ENCODE results near the gene GSE1.

The GSE1 gene

DNA sequence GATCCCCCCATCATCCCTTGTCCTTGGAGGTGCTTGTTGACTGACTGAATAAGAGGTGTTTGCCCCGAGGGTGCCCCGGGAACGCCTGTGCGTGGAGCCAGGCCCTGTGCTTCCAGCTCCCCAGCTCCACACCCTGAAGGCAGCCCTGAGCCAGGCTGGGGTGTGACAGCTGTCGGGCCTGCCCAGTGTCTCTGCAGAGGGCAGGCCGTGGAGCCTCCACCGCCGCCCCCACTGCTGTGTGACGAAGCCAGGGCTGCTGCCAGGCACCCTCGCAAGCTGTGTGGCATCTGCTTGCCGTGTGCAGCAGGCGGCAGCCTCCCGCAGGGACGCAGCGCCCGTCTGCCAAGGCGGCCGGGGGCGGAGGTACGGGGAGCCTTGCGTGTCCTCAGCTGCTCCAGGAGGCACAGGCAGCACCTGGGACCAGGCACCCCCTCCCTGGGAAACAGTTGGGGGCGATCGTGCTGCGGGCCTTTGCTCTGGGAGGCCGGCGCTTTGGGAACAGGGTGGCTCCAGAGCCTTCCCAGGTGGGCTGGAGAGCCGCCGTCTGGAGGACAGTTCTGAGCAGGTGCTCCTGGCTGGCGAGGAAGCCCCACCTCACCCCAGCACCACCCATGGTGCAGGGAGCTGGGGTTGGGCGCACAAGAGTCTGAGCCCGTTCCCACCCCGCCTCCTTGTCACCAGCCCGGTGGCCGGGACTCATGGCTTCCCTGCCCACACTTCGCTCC, 26.6 kb downstream of the GSE1 start:
- Histone ChIP-seq H3K27ac (ENCODE audit: low read depth, low read length) (no peak overlapping the region), H3K4me1 (ENCODE audit: control insufficient read depth, low read length) (no peaks in the 10 kb centered on the region)

GRCh38 chr16:85640254-85640558, 27.1 kb downstream of the GSE1 start:
- no peak overlapping the region for H3K27ac ChIP-seq (ENCODE audit: low read depth, low read length)
- H3K4me1 ChIP-seq (ENCODE audit: control insufficient read depth, low read length), result no peaks in the 10 kb centered on the region
- no peak overlapping the region for H3K4me3 ChIP-seq (ENCODE audit: low read length)
- H3K27me3 ChIP-seq (ENCODE audit: control insufficient read depth, low read length), result no peaks in the 10 kb centered on the region
- H3K79me2 ChIP-seq (ENCODE audit: control insufficient read depth, low read length), result peaks cover 46% of the 10 kb centered on the region
- TF ChIP-seq EZH2phosphoT487 (IDR thresholded peaks at IDR 0.05; ENCODE audit: borderline replicate concordance, low read length) (no peak), CTCF (IDR thresholded peaks at IDR 0.05; ENCODE audit: low read depth, low read length, poor library complexity, severe bottlenecking) (no peak)
- H4K20me1 ChIP-seq (ENCODE audit: control insufficient read depth, insufficient read depth, low read depth, low read length), result no peaks in the 10 kb centered on the region
- H3K36me3 ChIP-seq (ENCODE audit: control insufficient read depth, low read length), result no peaks in the 10 kb centered on the region
- no peak overlapping the region for H3K4me2 ChIP-seq (ENCODE audit: low read length)
- H3K9me3 ChIP-seq (ENCODE audit: control insufficient read depth, insufficient read depth, low read length), result no peaks in the 10 kb centered on the region
- no peaks in the 10 kb centered on the region for H3F3A ChIP-seq (ENCODE audit: control insufficient read depth, insufficient read depth)
- H3K9me2 ChIP-seq (replicated peaks; ENCODE audit: control insufficient read depth, low read length), result no peaks in the 10 kb centered on the region

More for the DNA sequence above, 26.6 kb downstream of the GSE1 start:
- no peak overlapping the region for H3K4me2 ChIP-seq (ENCODE audit: low read length)
- H3K4me3 ChIP-seq (ENCODE audit: low read length), result no peak overlapping the region
- H3F3A ChIP-seq (ENCODE audit: control insufficient read depth, insufficient read depth), result no peaks in the 10 kb centered on the region
- no peaks in the 10 kb centered on the region for H3K9me3 ChIP-seq (ENCODE audit: control insufficient read depth, insufficient read depth, low read length)
- no peaks in the 10 kb centered on the region for H3K9me2 ChIP-seq (replicated peaks; ENCODE audit: control insufficient read depth, low read length)
- TF ChIP-seq CTCF (IDR thresholded peaks at IDR 0.05; ENCODE audit: low read depth, low read length, poor library complexity, severe bottlenecking) (no peak), EZH2phosphoT487 (IDR thresholded peaks at IDR 0.05; ENCODE audit: borderline replicate concordance, low read length) (no peak)
- H3K27me3 ChIP-seq (ENCODE audit: control insufficient read depth, low read length), result no peaks in the 10 kb centered on the region
- H3K79me2 ChIP-seq (ENCODE audit: control insufficient read depth, low read length), result peaks cover 50% of the 10 kb centered on the region
- no peaks in the 10 kb centered on the region for H4K20me1 ChIP-seq (ENCODE audit: control insufficient read depth, insufficient read depth, low read depth, low read length)
- no peaks in the 10 kb centered on the region for H3K36me3 ChIP-seq (ENCODE audit: control insufficient read depth, low read length)

- H3K27me3 ChIP-seq (ENCODE audit: control insufficient read depth, low read length), result no peaks in the 10 kb centered on the region
- H3K79me2 ChIP-seq (ENCODE audit: control insufficient read depth, low read length), result peaks cover 42% of the 10 kb centered on the region
- TF ChIP-seq CTCF (IDR thresholded peaks at IDR 0.05; ENCODE audit: low read depth, low read length, poor library complexity, severe bottlenecking), result no peak
- no peak for TF ChIP-seq EZH2phosphoT487 (IDR thresholded peaks at IDR 0.05; ENCODE audit: borderline replicate concordance, low read length)
- H3K36me3 ChIP-seq (ENCODE audit: control insufficient read depth, low read length), result no peaks in the 10 kb centered on the region
- H3K4me2 ChIP-seq (ENCODE audit: low read length), result no peak overlapping the region
- H3K4me1 ChIP-seq (ENCODE audit: control insufficient read depth, low read length), result no peaks in the 10 kb centered on the region
- H3K4me3 ChIP-seq (ENCODE audit: low read length), result no peak overlapping the region
- H3F3A ChIP-seq (ENCODE audit: control insufficient read depth, insufficient read depth), result no peaks in the 10 kb centered on the region
- H4K20me1 ChIP-seq (ENCODE audit: control insufficient read depth, insufficient read depth, low read depth, low read length), result no peaks in the 10 kb centered on the region
- H3K27ac ChIP-seq (ENCODE audit: low read depth, low read length), result no peak overlapping the region
- H3K9me2 ChIP-seq (replicated peaks; ENCODE audit: control insufficient read depth, low read length), result no peaks in the 10 kb centered on the region
- H3K9me3 ChIP-seq (ENCODE audit: control insufficient read depth, insufficient read depth, low read length), result no peaks in the 10 kb centered on the region
These were observed 27.5 kb downstream of the GSE1 start for GRCh38 chr16:85640585-85640984.

Data from DOHH2 (cell line).